Ishikawa (cell line): Measurements from ENCODE around the gene ZMAT3.

ENCODE experiments used
- CEBPB ChIP-seq: IDR thresholded peaks from 2 replicates; pipeline ENCODE4 v1.6.1; 2012
- CREB1 ChIP-seq: IDR thresholded peaks from 2 replicates; pipeline ENCODE4 v1.6.1; 2012; ENCODE audit warnings: low read depth
- EGR1 ChIP-seq: IDR thresholded peaks from 2 replicates; pipeline ENCODE4 v1.6.1; 2012
- EP300 ChIP-seq: IDR thresholded peaks from 2 replicates; pipeline ENCODE4 v1.6.1; 2012; ENCODE audit warnings: borderline replicate concordance
- FOXM1 ChIP-seq: IDR thresholded peaks from 2 replicates; pipeline ENCODE4 v1.6.1; 2012; ENCODE audit warnings: low read depth, borderline replicate concordance
- MAX ChIP-seq: IDR thresholded peaks from 2 replicates; pipeline ENCODE4 v1.6.1; 2012
- NFIC ChIP-seq: IDR thresholded peaks from 2 replicates; pipeline ENCODE4 v1.6.1; 2012
- RAD21 ChIP-seq: IDR thresholded peaks from 2 replicates; pipeline ENCODE4 v1.6.1; 2012; ENCODE audit warnings: low read depth
- TAF1 ChIP-seq: IDR thresholded peaks from 2 replicates; pipeline ENCODE4 v1.6.1; 2012; ENCODE audit warnings: low read depth, mild to moderate bottlenecking
- TCF12 ChIP-seq: IDR thresholded peaks from 2 replicates; pipeline ENCODE4 v1.6.1; 2012; ENCODE audit warnings: low read depth
- TEAD4 ChIP-seq: IDR thresholded peaks from 2 replicates; pipeline ENCODE4 v1.6.1; 2012
- YY1 ChIP-seq: IDR thresholded peaks from 2 replicates; pipeline ENCODE4 v1.6.1; 2012; ENCODE audit warnings: low read depth
- ZBTB7A ChIP-seq: IDR thresholded peaks from 2 replicates; pipeline ENCODE4 v1.6.1; 2012; ENCODE audit warnings: low read depth
- TF ChIP-seq, protein P1 (sequence below): IDR thresholded peaks from 2 replicates; pipeline ENCODE4 v1.6.1; 2012; ENCODE audit warnings: low read depth, mild to moderate bottlenecking
- TF ChIP-seq, protein P2 (sequence below): IDR thresholded peaks from 2 replicates; pipeline ENCODE4 v1.6.1; 2012

The ZMAT3 gene

GRCh38 chr3:179107617-179108016, 36.0 kb upstream of the ZMAT3 start:
- TF ChIP-seq TEAD4 (no peak), FOXM1 (no peak), EP300 (no peak), ZBTB7A (no peak), MAX (no peak)

DNA sequence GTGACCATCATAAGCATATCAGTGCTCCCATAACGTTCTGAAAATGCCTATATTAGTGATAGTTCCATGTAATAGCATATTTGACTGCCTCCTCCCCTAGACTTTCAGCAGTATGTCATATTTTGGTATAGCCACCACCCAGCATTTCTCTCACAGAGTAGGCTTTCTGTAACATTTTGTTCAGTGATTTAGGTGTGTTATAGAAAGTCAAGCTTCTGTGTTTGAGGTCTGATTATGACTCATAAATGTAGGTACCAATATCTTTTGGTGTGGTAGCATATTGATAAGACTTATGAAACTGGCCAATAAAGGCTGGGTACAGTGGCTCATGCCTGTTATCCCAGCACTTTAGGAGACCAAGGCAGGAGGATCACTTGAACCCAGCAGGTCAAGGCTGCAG, 34.3 kb upstream of the ZMAT3 start:
- no peak for TF ChIP-seq CEBPB
- TF ChIP-seq EP300: no peak
- TF ChIP-seq CREB1: no peak
- no peak for TF ChIP-seq FOXM1
- TF ChIP-seq, protein P1, sequence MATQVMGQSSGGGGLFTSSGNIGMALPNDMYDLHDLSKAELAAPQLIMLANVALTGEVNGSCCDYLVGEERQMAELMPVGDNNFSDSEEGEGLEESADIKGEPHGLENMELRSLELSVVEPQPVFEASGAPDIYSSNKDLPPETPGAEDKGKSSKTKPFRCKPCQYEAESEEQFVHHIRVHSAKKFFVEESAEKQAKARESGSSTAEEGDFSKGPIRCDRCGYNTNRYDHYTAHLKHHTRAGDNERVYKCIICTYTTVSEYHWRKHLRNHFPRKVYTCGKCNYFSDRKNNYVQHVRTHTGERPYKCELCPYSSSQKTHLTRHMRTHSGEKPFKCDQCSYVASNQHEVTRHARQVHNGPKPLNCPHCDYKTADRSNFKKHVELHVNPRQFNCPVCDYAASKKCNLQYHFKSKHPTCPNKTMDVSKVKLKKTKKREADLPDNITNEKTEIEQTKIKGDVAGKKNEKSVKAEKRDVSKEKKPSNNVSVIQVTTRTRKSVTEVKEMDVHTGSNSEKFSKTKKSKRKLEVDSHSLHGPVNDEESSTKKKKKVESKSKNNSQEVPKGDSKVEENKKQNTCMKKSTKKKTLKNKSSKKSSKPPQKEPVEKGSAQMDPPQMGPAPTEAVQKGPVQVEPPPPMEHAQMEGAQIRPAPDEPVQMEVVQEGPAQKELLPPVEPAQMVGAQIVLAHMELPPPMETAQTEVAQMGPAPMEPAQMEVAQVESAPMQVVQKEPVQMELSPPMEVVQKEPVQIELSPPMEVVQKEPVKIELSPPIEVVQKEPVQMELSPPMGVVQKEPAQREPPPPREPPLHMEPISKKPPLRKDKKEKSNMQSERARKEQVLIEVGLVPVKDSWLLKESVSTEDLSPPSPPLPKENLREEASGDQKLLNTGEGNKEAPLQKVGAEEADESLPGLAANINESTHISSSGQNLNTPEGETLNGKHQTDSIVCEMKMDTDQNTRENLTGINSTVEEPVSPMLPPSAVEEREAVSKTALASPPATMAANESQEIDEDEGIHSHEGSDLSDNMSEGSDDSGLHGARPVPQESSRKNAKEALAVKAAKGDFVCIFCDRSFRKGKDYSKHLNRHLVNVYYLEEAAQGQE: no peak
- TF ChIP-seq NFIC: no peak
- no peak for TF ChIP-seq EGR1
- TF ChIP-seq TCF12: no peak
- TF ChIP-seq TAF1: no peak

DNA sequence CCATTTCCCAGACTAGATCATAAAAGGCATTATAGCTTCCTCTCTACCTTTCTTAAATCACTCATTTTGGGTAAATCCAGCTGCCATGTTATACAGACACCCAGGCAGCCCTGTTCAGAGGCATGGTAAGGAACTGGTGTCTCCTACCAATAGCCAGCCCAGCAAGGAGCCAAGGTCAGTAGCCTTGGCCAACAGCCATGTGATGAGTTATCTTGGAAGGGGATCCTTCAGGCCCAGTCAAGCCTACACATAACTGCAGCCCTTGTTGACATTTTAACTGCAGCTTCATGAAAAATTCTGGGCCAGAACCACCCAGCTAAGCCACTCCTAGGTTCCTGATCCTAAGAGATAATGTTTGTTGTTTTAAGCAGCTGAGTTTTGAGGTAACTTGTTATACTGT, 29.0 kb upstream of the ZMAT3 start:
- TF ChIP-seq MAX (no peak), CREB1 (no peak), TAF1 (no peak), TCF12 (no peak)

GRCh38 chr3:179098388-179099077, 26.9 kb upstream of the ZMAT3 start:
- TF ChIP-seq ZBTB7A (no peak), TAF1 (no peak), CEBPB (no peak), EP300 (no peak), TEAD4 (no peak), RAD21 (no peak), NFIC (no peak), EGR1 (no peak), YY1 (no peak), TCF12 (no peak), FOXM1 (no peak), CREB1 (no peak), MAX (no peak)
- TF ChIP-seq, protein P2, sequence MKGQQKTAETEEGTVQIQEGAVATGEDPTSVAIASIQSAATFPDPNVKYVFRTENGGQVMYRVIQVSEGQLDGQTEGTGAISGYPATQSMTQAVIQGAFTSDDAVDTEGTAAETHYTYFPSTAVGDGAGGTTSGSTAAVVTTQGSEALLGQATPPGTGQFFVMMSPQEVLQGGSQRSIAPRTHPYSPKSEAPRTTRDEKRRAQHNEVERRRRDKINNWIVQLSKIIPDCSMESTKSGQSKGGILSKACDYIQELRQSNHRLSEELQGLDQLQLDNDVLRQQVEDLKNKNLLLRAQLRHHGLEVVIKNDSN: no peak
- TF ChIP-seq, protein P1: no peak

DNA sequence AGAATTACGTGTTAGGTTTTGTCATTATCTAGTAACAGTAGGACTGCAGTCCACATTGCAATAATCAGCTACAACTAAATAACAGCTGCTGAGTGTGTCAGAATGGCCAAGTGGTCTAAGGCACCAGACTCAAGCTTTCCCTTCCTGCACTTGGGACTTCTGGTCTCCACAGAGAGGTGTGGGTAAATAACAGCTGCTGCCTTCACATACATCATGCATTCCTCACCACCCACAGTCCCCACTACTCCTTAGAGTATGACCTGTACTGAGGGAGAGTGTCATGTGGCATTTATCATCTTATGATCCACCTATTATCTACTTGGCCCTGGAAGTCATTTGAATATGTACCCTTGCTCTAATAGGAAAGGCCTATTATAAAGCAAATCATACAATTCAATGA, 22.2 kb upstream of the ZMAT3 start:
- TF ChIP-seq ZBTB7A: no peak
- no peak for TF ChIP-seq TCF12
- no peak for TF ChIP-seq CEBPB
- no peak for TF ChIP-seq EGR1
- TF ChIP-seq, protein P1: no peak
- TF ChIP-seq TEAD4: no peak
- TF ChIP-seq RAD21: no peak
- TF ChIP-seq CREB1: no peak
- no peak for TF ChIP-seq TAF1
- TF ChIP-seq, protein P2: no peak
- no peak for TF ChIP-seq YY1
- TF ChIP-seq MAX: no peak
- TF ChIP-seq EP300: no peak
- TF ChIP-seq NFIC: no peak
